OCI-LY7 (cell line): Measurements from ENCODE around the gene TSPAN31.

Experiments used
- EZH2phosphoT487 ChIP-seq: fragments of 200-600 bp; sonication (generic); IDR thresholded peaks from 2 replicates; pipeline ENCODE4 v1.6.1; 2018; ENCODE audit warnings: low read depth, borderline replicate concordance, mild to moderate bottlenecking, mixed run types, antibody characterized with exemption, low read length, moderate library complexity, mixed read lengths
- TF ChIP-seq, protein P1 (sequence below): fragments of 200-600 bp; sonication (generic); conservative IDR thresholded peaks from 2 replicates; pipeline ENCODE4 v1.5.1; 2014; ENCODE audit warnings: mild to moderate bottlenecking, antibody characterized with exemption, low read length, moderate library complexity, mixed read lengths

DNA sequence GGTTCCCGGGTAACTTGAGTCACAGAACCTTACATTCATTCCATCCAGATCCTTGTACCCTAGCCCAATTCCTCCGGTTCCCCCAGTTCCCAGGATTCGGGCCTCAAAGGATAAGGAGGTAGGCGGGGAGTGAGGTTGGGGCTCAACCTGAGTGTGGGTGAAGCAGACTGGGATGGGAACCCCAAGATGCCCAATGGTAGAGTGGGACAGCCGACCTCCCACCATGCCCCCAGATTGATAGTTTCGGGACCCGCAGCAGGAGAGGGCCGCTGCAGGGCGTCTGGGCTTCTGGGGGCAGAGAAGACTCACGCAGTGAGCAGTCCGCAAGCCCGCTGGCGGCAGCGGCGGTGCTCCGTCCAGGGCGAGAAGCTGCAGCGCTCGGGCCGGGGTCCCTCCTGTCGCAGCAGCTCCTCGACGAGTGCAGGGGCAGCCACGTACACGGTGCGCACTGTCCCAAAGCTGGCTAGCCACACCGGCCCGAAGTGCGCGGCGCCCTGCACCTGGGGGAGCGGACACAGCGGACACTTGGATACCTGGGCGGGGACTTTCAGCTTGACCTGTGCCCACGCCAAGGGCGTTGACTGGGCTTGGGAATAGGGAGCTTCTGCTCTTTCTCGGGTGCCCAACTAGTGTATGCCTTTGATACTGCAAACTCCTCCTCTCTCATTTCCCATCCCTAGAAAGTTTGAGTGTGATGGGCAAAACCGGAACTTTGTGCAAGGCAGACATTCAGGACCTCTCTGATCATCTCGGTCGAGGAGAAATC is 21.0 kb downstream of the TSPAN31 start:
- TF ChIP-seq, protein P1, sequence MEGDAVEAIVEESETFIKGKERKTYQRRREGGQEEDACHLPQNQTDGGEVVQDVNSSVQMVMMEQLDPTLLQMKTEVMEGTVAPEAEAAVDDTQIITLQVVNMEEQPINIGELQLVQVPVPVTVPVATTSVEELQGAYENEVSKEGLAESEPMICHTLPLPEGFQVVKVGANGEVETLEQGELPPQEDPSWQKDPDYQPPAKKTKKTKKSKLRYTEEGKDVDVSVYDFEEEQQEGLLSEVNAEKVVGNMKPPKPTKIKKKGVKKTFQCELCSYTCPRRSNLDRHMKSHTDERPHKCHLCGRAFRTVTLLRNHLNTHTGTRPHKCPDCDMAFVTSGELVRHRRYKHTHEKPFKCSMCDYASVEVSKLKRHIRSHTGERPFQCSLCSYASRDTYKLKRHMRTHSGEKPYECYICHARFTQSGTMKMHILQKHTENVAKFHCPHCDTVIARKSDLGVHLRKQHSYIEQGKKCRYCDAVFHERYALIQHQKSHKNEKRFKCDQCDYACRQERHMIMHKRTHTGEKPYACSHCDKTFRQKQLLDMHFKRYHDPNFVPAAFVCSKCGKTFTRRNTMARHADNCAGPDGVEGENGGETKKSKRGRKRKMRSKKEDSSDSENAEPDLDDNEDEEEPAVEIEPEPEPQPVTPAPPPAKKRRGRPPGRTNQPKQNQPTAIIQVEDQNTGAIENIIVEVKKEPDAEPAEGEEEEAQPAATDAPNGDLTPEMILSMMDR, result no peak
- TF ChIP-seq EZH2phosphoT487, result no peak
